GM12892 (cell line): Measurements from ENCODE around the gene PNKD.

Source experiments
- POLR2A ChIP-seq: IDR thresholded peaks from 2 replicates; pipeline ENCODE4 v1.6.1; 2011; ENCODE audit warnings: low read depth, low read length, control low read depth
- POLR2AphosphoS5 ChIP-seq: IDR thresholded peaks from 2 replicates; pipeline ENCODE4 v1.6.1; 2011; ENCODE audit warnings: low read depth, low read length, control low read depth

GRCh38 chr2:218229239-218229638 is 41.1 kb upstream of the PNKD start:
- TF ChIP-seq POLR2A (no peak), POLR2AphosphoS5 (no peak)
